Measurements from ENCODE around the gene ACVRL1.

ACVRL1 gene

DNA sequence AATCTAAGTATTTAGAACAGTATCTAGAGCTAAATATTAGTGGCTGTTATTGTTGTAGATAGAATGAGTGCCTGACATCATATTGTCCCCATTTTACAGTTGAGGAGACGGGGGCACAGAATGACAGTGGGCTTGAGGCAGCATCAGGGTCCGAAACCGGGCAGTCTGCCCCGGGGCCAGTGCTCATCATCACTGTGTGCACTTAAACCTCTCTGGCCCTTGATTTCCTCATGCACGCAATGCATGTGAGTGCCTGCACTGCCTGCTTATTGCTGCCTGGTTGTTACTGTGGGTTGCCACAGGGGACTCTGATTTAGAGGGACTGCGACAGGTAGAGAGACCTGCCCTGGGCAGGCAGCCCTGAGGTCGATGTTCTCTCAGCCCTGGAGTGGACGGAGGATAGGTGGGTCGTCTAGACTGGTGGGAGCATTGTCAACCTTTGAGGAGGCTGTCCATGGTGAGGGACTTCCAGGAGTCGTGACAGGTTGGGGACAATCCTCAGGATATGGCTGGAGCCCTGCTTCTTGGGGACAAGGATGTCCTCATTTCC, 9.8 kb downstream of the ACVRL1 start:
- no peak for DNase-seq (ENCODE audit: low read depth)

DNA sequence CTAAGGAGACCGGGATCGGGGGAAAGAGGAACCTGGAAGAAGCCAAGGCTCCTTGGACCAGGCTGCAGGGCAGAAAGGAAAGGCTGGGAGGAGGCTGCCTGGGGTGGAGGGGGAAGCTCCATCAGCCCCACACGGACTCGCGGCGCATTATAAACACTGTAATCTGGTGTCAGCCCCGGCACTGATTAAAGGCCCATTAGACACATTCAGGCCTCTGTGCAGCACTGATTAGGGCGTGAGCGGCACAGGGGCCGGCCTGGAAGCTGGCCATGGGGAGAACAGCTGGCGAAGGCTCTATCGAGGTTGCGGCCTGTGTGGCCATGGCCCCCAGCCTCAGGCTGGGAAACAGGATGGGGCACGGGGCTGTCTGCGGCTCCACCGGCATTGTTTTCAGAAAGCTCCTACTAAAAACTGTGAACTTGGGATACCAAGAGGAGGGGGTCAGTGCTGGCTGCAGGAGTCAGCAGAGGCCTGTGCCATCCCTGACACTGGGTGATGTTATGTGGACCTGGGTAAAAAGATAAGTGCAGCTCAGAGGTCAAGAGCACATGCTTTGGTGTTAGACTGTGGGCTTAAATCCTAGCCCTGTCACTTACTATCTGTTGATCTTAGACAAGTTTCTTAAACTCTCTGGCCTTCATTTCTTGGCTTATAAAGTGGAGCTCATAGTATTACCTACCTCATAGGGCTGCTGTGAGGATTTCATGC, 10.6 kb downstream of the ACVRL1 start:
- no peak for DNase-seq (ENCODE audit: low read depth)

- no peak for DNase-seq (ENCODE audit: low read depth)
Observed at GRCh38 chr12:51920046-51920445, 12.7 kb downstream of the ACVRL1 start.

DNA sequence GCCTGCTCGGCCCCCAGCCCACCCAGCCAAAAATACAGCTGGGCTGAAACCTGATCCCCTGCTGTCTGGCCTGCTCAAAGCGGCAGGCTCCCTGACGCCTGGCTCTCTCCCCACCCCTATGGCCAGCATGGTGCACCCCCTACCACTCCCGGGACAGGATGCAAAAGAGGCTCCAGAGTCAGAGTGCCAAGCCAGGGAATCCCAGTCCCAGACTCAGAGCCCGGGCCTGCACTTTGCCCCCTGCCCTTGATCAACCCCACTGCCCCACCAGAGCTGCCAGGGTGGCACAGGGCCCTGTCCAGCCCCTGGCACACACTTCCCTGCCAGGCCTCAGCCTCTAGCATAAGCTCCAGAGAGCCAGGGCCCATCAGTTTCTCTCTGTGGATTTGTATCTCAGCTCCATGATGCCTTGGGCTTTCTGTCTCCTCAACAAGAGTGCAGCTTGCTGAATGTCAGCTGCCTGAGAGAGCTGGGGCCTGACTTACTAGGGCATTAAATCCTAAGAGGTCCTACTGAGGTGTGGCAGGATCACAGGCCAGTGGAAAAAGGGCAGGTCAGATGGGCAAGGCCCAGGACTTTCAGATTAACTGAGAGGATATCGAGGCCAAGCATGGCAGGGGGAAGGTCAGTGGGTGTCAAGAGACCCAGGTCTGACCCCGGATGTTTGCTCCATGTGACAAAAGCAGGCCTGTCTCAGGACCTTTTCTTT, 13.9 kb downstream of the ACVRL1 start:
- no peak for DNase-seq (ENCODE audit: low read depth)

DNA sequence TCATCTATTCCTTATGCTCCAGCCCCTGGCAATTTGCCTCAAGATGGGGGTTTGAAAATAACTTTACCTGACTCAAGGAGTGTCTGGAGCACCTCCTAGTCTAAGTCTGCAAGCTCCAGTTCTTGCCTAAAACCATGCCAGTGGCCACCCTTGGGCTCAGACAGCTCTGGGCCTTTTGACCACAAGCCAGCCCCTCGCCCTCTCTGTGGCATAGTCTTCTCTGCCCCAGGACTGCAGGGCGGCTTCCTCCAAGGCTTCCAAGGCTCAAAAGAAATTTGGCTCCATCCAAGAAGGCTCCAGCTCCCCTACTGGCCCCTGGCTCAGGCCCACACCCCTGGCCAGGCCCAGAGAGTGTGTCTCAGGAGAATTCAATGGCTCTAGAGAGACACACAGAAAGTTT, 14.8 kb downstream of the ACVRL1 start:
- DNase-seq (ENCODE audit: low read depth): no peak

DNA sequence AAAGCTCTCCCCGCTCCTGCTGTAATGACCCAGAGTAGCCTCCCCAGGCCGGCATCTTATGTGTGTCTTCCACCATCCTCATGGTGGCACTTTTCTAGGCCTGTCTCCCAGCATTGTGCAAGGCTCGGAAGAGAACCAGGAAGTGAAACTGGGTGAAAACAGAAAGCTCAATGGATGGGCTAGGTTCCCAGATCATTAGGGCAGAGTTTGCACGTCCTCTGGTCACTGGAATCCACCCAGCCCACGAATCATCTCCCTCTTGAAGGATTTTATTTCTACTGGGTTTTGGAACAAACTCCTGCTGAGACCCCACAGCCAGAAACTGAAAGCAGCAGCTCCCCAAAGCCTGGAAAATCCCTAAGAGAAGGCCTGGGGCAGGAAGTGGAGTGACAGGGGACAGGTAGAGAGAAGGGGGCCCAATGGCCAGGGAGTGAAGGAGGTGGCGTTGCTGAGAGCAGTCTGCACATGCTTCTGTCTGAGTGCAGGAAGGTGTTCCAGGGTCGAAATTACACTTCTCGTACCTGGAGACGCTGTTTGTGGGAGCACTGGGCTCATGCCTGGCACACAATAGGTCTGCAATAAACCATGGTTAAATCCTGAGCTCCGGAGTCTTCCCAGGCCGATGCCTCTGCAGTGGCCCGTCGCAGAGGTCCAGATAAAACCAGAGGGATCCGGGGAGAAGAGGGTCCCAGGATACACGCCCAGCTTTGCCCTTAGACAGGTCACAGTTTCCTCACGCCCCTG, 15.6 kb downstream of the ACVRL1 start:
- peak; percentile 31 for DNase-seq (ENCODE audit: low read depth)

DNA sequence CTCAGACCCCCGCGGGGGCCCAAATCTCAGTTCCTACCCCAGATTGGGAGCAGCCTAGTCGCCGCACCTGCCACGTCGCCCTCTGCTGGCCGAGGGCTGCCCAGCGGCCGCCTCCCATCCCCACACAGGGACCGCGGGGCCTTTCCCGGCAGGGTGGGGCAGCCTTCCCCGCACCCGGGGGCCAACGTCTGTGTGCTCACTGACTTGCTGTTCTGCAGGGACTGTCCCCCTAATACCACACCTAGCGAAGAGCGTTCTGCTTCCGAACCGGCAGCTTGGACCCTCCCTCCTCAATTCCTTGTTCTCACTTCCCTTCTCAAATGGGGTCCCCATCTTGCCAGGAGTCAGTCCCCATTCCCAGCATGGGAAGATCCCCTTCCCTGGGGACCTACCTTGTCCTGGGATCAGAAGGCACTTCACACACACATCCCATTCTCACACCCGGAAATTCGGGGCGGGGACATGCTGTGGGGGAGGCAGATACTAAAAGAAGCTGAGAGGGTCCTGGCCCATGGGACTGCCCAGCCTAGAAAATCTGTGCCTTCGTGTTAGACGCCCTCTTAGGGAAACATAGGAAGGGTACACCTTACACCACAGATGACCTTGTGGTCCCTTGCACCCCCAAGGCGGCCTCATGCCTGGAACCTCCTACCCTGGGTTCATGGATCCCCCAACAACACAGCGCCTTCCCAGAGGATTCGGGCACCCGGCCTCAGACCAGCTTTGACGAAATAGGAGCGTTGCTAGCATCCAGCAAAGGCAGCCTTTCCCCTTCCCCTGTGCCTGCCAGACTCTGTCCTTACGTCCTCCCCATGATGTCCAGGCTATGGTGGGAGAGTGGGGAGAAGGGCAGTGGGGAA, 16.4 kb downstream of the ACVRL1 start:
- DNase-seq (ENCODE audit: low read depth): no peak

DNA sequence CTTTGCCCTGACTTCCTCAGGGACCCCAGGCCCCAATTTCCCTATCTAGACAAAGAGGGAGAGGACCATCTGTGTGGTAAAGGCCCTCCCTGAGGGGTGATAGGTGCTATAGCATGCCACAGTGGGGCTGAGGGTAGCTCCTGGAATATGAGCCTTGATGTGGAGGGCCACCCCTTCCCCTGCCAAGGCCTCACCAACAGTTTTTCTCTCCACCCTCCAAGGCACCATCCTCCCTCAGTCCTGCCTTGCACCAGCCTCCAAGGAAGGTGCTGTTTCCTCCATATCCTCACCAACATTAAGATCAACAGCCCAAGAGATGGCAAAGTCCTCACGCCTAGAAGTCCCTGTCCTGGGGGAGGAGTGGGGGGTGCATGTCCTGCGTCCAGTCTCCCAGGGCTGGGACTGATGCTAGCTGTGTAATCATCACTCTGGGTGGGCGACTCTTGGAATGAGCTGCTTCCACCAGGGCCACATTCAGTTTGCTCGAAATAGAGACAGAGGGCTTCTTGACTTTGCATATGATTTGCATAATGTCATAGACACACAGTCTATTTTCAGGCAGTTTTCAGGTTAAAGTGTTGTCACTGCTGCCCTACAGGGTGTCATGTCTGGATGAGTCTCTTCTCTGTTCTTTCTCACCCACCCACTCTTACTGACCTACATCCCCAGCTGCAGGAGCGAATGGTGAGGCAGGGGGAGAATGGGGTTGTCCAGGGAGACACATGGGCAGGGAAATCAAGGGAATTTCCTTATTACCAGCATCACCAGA, 17.4 kb downstream of the ACVRL1 start:
- no peak for DNase-seq (ENCODE audit: low read depth)

DNA sequence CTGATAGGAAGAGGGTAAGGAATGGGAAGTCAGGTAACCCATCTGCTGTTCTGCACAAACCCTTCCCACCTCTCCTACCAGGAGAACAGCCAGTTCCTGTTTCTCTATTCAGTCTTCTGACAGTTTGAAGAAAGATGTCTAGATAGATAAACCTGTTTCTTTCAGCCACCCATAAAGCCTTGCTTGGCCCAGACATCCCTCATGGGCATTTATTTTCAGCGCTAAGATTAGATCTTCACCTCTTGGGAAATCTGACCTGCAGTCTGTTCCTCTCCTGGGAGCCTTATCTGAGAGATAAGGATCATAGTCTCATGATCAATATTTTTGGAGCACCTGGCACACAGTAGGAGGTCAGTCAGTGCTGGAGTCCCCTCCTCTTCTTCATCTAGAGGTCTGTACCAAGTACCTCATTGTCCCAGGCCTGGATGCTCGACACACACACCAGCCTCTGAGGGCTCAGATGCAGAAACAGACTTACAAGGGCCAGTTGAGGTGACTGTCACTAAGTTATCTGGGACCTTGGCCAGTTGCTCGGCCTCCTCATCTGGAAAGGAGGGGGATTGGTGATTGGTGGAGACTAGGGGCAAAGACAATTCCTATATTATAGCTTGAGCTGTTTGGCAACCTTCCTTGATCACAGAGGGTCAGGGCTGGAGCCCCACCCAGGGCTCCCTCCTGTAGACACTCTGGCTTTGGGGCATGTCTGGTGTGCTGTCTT, 18.2 kb downstream of the ACVRL1 start:
- DNase-seq (ENCODE audit: low read depth): no peak

- no peak for DNase-seq (ENCODE audit: low read depth)
Observed at GRCh38 chr12:51926064-51926632, 18.8 kb downstream of the ACVRL1 start.

GRCh38 chr12:51926718-51927117, 19.4 kb downstream of the ACVRL1 start:
- peak; percentile 69 for DNase-seq (ENCODE audit: low read depth)

DNA sequence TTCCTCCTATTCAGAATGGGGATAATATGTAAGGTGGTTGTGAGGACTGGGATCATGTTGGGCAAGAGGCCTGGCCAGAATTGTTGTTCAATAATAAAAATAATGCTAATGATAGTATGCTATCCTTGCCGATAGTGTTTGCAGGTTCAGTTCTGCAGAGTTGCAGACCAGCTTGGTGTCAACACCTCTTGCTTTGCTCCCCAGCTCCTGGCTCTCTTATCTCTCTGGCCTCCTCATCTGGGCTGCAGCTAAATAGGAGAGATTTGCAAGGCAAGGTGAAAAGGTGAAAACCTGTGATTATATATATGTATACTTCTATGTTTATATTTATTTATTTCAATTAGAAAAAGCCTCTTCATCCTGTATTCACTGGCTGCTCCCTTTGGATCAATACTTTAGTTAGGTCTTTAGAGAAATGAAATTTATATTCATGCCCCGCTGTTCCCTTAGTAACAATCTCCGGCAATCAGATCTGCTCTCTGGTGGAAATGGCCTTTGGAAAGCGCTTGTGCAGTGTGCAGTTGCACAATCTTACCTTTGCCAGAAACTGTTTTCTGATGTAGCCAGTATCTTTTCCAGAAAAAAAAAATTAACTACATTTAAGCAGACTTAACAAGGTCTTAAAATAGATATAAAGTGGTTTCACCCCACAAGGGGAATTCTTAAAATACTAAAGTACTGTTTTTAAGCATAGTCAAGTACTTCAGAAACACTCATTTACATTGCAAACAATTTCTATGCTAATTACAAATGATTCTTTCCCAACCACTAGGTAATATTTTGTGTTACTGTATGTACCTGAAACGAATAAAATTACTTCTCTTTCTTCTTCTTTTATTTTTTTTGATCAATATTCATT, 25.1 kb downstream of the ACVRL1 start:
- DNase-seq (ENCODE audit: low read depth): no peak

GRCh38 chr12:51934080-51934479, 26.8 kb downstream of the ACVRL1 start:
- DNase-seq (ENCODE audit: low read depth): no peak

- DNase-seq (ENCODE audit: low read depth): no peak
Observed at GRCh38 chr12:51937926-51938325, 30.6 kb downstream of the ACVRL1 start.

DNA sequence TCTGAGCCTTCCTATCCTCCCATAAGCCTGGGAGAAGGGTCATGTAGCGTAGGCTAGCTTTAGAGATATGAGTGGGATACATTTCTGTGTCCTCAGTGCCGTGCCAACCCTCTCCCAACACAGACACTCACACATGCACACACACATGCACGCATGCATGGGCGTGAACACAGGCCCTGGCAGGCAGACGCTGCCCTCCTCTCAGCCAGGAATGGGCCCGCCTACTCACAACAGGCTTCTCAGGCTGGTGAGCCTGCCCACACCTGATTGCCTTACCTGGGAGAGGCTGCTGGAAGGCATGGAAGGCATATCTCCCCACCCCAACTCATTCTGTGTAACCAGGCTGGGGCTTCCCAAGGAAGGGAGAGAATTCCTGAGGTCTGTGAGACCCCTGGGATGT, 31.4 kb downstream of the ACVRL1 start:
- DNase-seq (ENCODE audit: low read depth): no peak

DNA sequence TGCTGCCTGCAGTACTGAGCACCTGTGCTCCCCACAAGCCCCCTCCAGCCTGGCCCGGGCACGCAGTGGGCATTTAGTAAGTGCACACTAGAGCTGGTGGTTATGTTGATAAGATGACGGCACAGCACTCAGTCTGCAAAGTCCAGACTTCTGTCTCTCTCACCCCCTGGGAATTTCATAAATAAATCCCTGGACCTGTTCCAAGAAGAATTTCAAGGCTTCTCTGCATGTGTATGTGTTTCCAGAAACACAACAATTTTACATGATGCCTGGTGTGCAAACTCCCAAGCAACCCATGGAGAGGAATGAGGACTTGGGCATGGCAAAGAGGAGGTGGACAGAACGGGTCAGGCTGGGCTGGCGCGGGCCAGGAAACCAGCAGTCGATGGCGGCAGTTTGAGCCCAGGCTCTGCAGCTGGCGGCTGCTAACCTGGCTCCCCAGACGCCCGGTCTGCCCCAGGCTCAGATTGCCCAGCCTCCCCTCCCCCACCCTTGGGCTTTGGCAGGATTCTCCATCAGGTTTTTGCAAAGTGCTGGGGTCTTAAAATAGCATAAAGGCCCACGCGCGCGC, 33.8 kb downstream of the ACVRL1 start:
- peak; percentile 78 for DNase-seq (ENCODE audit: low read depth)

DNA sequence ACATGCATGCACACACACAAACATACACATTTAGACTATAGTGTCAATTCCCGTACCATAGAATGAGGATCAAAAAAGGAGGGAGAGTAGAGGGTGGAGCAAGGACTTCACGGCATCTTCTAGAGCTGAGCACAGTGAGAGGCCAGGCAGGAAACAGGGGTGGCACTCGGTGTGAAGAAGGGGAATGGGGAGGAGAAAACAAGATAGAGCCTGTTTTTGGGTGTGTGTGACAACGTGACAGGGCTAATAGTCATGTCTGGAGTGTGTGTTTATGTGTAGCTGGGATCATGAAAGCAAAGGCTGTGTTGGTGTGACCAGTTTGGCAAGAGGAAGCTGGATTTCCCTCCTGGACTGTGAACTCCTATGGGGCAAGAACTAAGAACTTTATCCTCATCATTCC, 34.3 kb downstream of the ACVRL1 start:
- no peak for DNase-seq (ENCODE audit: low read depth)

- DNase-seq (ENCODE audit: low read depth): no peak
Observed at GRCh38 chr12:51942056-51942455, 34.8 kb downstream of the ACVRL1 start.

- DNase-seq (ENCODE audit: low read depth): no peak
Observed at GRCh38 chr12:51942501-51943000, 35.2 kb downstream of the ACVRL1 start.
